Stimulated activated CD8-positive, alpha-beta memory T cell treated with anti-CD3 and anti-CD28 coated beads, Interleukin-4, amount 100 ng/mL, for 24 hours (primary cell): ENCODE results near the gene PRR3.
"Not testable (repeated sequence)": the region's sequence is repeated elsewhere in the genome, so short reads cannot be mapped to it uniquely, and the experiment has no call there.

Experiments
- DNase-seq: peaks from one replicate; pipeline ENCODE4 v3.0.0-alpha.2; 2020; ENCODE audit warnings: low read depth

The PRR3 gene, protein sequence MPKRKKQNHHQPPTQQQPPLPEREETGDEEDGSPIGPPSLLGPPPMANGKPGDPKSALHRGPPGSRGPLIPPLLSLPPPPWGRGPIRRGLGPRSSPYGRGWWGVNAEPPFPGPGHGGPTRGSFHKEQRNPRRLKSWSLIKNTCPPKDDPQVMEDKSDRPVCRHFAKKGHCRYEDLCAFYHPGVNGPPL

DNA sequence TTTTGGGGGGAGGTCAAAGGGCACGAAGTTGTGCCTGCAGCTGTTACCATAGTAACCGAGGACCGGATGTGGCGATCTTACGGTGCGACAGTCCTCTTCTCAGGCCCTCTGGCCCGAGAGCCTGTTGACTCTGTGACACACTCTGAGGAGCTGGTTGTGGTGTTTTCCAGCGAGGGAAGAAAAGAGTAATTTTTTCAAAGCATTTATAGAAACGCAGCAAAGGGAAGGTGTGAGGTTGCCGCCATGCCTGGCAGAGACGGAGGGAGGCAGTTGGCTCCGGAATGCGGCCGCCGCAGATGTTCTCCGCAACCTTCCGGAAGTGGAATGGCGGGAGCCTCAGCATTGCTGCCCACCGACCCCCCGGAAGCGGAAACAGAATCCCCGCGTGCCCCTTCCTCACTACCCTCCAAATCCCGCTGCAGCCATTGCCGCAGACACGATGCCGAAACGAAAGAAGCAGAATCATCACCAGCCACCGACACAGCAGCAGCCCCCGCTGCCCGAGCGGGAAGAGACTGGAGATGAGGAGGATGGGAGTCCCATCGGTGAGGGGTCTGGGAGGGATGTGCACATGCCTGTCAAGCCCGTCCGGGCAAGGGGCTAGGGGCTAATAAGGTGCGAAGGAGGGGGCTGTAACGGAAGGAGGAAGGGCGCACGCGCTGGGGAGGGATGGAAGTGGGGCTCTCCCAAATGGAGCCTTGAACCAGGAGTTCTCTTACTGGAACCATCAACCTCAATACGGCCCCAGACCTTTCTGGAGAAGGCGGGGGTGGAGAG lies at the start of gene PRR3:
TSS of gene PRR3 (plus strand) at position 390 of the 777 bp plus-strand sequence. CDS start at position 440, 50 bp downstream.
- DNase-seq, result peak; percentile 76

DNA sequence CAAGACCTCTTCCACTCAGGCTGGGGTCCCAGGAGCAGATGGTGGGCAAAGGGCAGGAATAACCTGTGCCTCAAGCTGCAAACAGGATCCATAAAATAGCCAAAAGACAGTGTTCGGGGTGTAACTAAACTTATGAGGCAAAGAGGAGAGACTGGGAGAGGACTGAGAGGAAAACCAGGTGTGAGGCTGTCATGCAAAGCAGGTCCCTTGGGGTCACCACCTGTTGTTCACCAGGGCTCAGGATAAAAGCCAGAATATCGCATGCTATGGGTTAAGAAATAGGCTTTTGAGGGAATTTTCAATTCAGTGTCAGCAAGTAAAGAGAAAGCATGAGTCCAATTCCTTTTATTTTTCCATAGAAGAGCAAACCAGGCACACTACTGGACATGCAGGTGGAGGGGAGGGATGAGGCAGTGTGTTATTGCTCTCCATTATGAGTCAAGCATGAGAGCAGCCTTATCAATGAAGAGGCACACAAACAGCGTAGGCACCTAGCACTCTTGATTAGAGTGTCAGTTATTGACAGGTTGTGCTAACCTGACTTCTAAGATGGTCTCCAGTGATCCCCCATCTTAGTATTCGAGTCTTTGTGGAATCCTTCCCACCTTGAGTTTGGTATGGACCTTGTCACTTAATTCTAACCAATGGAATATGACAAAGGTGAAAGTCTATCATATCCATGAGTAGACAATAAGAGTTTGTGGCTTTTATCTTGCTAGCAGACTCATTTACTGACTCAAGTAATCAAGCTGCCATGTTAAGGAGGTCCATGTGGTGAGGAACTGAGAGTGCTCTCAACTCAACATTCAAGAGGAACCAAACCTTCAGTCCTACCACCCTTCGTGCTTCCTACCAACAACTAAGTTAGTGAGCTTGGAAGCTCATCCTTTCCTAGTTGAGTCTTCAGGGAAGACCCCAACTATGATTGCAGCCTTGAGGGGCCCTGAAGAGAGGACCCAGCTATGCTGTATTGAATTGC lies 49.0 kb upstream of the PRR3 start:
- no peak for DNase-seq

DNA sequence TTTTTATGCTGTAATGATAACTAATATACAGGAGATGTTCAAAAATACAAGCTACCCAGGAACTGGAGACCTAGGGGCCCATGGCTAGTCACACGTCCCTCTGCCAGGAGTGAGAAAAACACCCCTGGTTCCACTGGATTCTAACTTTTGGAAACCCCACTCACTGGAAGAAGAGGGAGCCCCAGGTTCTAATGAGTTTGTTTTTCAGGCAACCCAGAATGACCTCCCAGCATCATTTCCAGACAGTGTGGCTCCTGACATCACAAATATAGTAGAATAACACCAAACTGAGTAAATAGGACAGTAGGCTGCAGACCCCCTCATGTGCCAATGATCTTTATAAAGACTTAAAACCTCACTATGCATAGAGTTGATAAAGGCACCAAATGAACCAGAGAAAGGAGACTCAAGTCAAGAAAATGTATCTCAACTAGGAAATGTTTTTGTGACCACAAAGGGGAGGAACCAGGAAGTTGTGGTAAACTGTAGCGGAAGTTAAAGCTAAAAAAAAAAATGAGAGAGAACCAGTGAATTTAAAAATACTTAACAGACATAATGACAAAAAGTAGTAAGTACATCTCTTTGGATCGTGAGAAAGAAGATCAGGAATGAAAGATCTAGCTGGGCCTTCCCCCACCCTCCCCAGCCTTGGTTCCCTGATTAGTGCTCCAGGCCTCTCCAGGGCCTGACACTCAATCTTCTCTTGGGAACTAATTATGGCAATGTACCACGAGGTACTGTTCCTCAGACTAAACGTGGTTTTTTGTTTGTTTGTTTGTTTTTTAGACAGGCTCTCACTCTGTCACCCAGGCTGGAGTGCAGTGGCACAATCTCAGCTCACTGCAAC lies 48.0 kb upstream of the PRR3 start:
- no peak for DNase-seq

DNA sequence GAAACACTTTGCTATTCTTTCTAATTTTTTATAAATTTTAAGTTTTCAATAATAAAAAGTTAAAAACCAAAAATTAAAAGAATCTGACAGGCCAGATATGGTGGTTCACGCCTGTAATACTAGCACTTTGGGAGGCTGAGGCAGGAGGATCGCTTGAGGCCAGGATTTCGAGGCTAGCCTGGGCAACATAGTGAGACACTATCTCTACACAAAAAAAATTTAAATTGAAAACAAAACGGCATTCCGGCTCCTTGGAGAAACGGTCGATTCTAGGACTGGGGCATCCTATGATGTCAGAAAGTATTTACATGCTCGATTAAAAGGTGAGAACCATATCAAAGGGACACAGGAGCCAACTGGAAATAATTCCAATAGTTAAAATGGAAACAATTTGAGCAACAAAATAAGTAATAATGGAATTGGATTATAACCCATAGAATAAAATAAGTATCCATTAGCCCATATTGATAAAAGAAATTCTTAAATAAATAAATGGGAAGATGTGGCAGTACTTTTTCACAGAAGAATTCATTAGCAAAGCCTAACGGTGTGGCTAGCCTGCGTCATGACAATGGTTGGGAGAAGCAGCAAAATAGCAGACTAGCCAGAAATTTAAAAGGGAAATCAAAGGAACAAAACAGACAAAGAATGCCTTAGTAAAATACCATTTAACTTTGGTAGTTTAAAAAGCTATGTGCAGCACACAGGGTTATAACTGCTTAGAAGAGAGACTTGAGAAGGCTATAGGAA lies 46.5 kb upstream of the PRR3 start:
- no peak for DNase-seq

DNA sequence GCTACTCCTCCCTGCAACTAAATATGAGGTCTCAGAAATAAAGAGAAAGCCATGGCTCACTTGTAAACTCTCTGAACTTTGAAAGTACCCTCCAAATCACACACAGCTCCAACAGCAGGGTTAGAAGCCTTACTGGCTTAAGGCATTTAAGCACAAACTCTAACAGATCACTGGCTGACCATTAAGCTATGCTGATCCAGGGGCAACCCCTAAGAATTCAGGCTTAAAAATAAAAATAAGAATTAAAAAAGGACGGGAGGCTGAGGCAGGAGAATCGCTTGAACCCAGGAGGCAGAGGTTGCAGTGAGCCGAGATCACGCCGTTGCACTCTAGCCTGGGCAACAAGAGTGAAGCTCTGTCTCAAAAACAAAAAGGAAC lies 45.9 kb upstream of the PRR3 start:
- no peak for DNase-seq

DNA sequence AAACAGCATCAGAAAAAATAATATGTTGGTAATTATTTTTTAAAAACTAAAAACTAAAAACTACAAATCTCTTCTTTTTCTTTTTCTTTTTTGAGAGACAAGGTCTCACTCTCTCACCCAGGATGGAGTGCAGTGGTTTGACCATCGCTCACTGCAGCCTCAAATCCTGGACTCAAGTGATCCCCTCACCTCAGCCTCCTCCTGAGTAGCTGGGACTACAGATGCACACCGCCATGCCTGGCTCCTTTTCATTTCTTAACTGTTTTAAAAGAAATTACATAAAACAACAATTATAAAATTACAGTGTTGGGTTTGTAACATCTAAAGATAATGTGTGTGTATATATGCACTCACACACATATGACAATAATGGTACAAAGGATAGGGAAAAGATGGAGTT lies 43.6 kb upstream of the PRR3 start:
- DNase-seq, result no peak

DNA sequence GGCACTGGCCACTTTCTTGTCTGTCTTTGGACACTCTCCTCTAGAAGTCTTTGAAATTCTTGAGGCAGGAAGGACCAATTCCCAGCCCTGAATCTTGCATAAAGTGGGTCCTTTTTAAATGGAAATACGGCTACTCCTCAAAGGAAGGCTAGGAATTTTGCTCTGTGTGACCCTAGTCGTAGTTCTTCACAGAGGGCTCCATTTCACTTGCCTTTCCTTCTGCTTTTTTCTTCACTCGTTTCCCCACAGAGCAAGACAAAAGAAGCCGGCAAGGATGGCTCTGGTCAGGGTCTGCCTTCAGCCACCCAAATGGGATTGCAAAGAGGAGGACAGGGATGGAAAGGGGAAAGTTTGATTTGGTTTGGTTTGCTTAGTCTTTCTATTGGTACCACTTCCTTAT lies 42.0 kb upstream of the PRR3 start:
- DNase-seq, result no peak

DNA sequence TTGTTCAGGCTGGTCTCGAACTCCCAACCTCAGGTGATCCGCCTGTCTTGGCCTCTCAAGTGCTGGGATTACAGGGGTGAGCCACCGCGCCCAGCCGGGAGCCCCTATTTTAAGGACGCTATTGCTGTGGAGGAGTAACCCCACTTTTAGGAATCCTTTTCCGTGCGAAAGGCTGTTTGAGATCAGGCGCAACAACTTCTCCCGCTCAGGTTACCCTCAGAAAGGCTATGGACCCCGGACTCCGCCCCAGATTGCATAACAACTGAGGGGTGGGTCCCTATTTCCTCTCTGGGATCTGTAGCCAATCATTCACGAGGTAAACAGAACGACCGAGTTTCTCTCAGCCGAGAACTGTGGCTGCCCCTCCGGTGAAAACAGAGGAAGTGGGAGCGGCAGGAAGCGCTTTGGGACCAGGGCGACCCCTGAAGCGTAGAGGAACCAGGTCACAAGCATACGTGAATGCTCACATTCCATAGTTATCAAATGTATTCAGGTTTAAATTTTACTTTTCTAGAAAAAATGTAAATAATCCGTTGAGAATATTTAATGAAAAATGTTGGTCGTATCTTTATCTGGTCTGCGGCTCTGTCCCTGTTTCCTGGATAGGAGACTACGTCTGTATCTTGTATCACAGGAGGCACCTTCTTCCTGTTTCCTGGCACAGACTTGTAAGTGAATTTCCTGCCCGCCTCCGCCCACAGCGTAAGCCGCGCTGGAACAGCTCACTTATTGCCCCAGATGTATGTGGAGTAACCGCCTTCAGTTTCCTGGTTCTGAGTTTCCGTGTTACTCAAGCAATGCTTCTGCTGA lies 40.9 kb upstream of the PRR3 start:
- DNase-seq, result peak; percentile 81

DNA sequence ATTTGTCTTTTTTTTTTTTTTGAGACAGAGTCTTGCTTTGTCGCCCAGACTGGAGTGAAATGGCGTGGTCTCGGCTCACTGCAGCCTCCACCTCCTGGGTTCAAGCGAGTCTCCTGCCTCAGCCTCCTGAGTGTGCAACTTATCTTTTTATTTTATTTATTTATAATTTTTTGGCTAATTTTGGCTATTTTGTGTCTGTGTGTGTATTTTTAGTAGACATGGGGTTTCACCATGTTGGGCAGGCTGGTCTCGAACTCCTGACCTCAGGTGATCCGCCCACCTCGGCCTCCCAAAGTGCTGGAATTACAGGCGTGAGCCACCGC lies 40.4 kb upstream of the PRR3 start:
- not testable (repeated sequence) for DNase-seq

DNA sequence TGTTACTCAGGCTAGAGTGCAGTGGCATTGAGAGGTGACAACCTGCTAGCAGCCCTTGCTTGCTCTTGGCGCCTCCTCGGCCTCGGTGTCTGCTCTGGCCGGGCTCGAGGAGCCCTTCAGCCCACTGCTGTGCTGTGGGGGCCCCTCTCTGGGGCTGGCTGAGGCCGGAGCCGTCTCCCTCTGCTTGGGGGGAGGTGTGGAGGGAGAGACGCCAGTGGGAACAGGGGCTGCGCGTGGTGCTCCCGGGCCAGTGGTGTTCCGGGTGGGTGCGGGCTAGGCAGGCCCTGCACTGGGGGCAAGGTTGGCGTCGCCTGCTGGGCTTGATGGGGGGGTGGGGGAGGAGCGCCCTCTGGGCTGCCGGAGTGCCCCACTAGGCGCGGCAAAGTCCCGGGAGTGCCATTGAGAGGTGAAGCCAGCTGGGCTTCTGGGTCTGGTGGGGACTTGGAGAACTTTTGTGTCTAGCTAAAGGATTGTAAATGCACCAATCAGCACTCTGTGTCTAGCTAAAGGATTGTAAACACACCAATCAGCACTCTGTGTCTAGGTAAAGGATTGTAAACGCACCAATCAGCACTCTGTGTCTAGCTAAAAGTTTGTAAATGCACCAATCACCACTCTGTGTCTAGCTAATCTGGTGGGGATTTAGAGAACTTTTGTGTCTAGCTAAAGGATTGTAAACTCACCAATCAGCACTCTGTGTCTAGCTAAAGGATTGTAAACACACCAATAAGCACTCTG lies 39.2 kb upstream of the PRR3 start:
- DNase-seq, result not testable (repeated sequence)

DNA sequence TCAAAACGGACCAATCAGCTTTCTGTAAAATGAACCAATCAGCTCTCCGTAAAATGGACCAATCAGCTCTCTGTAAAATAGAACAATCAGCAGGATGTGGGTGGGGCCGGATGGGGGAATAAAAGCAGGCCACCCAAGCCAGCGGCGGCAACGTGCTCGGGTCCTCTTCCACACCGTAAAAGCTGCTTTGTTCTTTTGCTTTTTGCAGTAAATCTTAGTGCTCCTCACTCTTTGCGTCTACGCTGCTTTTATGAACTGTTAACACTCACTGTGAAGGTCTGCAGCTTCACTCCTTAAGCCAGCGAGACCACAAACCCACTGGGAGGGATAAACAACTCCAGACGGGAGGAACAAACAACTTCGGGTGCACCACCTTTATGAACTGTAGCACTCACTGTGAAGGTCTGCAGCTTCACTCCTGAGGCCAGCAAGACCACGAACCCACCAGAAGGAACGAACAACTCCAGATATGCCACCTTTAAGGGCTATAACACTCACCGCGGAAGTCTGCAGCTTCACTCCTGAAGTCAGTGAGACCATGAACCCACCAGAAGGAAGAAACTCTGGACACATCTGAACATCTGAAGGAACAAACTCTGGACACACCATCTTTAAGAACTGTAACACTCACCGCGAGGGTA lies 38.5 kb upstream of the PRR3 start:
- not testable (repeated sequence) for DNase-seq

DNA sequence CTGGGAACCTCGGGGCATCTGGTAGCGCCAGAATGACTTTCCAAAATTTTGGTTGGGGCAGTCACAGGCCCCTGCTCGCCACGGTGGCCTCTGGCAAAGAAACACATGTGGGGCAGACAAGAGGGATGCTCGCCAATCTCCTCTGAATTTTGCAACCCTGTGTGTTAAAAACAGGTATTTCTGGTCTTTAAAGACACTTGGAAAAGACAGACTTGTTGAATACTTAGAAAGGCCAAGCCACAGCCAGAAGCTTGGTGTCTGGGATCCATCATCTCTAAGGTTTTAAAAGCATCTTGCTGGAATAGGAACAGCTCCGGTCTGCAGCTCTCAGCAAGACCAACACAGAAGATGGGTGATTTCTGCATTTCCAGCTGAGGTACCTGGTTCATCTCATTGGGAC lies 36.6 kb upstream of the PRR3 start:
- DNase-seq, result no peak

DNA sequence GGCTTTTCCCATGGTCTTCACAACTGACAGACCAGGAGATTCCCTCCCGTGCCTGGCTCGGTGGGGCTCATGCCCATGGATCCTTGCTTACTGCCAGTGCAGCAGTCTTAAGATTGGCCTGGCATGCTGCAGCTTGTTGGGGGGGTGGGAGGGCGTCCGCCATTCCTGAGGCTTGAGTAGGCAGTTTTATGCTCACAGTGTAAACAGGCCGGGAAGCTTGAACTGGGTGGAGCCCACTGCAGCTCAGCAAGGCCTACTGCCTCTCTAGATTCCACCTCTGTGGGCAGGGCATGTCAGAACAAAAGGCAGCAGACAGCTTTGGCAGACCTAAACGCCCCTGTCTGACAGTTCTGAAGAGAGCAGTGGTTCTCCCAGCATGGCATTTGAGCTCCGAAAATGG lies 36.0 kb upstream of the PRR3 start:
- DNase-seq, result not testable (repeated sequence)

DNA sequence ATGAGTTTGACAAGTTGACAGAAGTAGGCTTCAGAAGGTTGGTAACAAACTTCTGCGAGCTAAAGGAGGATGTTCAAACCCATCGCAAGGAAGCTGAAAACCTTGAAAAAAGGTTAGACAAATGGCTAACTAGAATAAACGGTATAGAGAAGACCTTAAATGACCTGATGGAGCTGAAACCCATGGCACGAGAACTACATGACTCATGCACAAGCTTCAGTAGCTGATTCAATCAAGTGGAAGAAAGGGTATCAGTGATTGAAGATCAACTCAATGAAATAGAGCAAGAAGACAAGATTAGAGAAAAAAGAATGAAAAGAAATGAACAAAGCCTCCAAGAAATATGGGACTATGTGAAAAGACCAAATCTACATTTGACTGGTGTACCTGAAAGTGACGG lies 35.1 kb upstream of the PRR3 start:
- not testable (repeated sequence) for DNase-seq

DNA sequence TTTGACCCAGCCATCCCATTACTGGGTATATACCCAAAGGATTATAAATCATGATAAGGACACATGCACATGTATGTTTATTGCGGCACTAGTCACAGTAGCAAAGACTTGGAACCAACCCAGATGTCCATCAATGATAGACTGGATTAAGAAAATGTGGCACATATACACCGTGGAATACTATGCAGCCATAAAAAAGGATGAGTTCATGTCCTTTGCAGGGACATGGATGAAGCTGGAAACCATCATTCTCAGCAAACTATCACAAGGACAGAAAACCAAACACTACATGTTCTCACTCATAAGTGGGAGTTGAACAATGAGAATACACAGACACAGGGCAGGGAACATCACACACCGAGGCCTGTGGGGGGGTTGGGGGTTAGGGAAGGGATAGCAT lies 30.7 kb upstream of the PRR3 start:
- not testable (repeated sequence) for DNase-seq

DNA sequence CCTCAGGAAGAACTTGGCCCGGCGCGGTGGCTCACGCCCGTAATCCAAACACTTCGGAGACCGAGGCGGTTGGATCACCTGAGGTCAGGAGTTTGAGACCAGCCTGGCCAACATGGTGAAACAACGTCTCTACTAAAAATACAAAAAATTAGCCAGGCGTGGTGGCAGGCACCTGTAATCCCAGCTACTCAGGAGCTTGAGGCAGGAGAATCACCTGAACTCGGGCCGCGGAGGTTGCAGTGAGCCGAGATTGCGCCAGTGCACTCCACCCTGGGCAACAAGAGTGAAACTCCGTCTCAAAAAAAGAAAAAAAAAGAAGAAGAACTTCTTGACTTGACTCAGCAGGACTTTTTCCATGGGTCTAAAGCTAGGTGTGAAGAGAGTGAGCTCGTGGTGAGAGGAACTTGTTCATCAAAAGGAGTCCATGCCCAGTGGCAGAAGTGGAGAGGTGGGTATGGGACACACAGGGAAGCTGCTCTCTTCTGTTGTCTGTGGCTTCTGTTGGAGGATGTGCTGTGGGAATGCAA lies 27.7 kb upstream of the PRR3 start:
- not testable (repeated sequence) for DNase-seq

DNA sequence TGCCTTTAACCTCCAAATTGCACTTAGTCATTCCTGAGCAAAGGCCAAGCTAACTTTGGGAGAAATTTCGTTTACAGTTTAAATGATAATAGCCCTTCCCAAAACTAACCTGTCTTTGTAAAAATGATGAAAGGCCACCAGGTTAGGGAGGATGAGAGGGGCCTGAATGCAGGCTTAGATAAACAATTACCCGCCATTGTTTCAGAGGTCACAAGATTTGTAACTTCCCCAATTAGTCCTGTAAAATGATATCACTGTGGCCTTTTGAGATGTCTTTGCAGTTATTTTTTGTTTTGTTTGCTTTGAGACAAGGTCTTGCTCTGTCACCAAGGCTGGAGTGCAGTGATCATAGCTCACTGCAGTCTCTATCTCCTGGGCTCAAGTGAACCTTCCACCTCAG lies 27.1 kb upstream of the PRR3 start:
- no peak for DNase-seq

DNA sequence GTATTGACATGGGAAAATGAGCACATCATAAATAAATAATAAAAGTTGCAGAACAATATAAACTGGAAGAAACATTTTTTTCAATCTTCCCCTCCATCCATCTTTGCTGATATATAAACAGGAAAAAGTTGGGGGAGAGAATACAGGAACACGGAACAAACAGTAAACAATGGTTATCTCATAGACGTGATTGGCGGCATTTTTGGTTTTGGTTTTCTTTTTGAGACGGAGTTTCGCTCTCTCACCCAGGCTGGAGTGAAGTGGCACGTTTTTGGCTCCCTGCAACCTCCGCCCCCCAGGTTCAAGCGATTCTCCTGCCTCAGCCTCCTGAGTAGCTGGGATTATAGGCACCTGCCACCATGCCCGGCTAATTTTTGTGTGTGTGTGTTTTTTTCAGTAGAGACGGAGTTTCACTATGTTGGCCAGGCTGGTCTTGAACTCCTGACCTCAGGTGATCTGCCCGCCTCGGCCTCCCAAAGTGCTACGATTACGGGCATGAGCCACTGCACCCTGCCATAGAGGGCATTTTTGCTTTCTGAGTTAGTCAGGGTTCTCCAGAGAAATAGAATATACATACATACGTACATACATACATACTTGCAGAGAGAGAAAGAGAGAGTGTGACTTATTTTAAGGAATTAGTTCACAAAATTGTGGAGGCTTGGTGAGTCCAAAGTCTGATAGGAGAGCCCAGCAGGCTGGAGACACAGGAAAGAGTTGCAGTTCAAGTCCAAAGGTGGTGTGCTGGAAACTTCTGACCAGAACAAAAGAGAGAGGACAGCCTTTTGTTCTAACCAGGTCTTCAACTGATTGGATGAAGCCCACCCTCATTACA lies 23.4 kb upstream of the PRR3 start:
- DNase-seq, result no peak
